Psoas muscle (tissue), 8 donors: Measurements from ENCODE around the gene SBNO2. TPM values are rescaled to one million over a fixed set of nuclear protein-coding genes. Genes with fewer than 3 reads are reported as not detected.
A peak's percentile ranks its signal among the peaks of the same experiment; 100 is the strongest.

Experiments used
- ATAC-seq, 4 donors: fragments of 200-7000 bp; cut with Tn5 transposase; one replicate each; pipeline ENCODE4 v1.9.1; 2020; ENCODE audit warnings: moderate library complexity in 3 of 4, mild to moderate bottlenecking in 2 of 4
- DNase-seq, 2 donors: peaks; one replicate each; pipeline ENCODE4 v3.0.0-alpha.2; 2020
- H3K27ac ChIP-seq: fragments of 200-600 bp; one replicate; pipeline ENCODE4 v1.8.0; 2022
- H3K27me3 ChIP-seq, 3 donors: fragments of 200-600 bp in 1 of 3; one replicate each; pipeline versions ENCODE4 v1.6.1 to v1.8.0; 2013 to 2022; ENCODE audit warnings: low read length in 2 of 3, mild to moderate bottlenecking in 2 of 3, moderate library complexity in 1 of 3; ENCODE audit not compliant: insufficient read depth in 3 of 3
- H3K36me3 ChIP-seq, 2 donors: fragments of 200-600 bp in 1 of 2; one replicate each; pipeline versions ENCODE4 v1.6.1 to v1.8.0; 2013 to 2022; ENCODE audit warnings: low read depth in 1 of 2, mild to moderate bottlenecking in 1 of 2, moderate library complexity in 1 of 2; ENCODE audit not compliant: insufficient read depth in 1 of 2
- H3K4me1 ChIP-seq: fragments of 200-600 bp; one replicate; pipeline ENCODE4 v1.8.0; 2022
- H3K4me3 ChIP-seq: fragments of 200-600 bp; one replicate; pipeline ENCODE4 v1.8.0; 2022; ENCODE audit warnings: mild to moderate bottlenecking
- H3K9me3 ChIP-seq: fragments of 200-600 bp; one replicate; pipeline ENCODE4 v1.8.0; 2022
- CTCF ChIP-seq: fragments of 200-600 bp; IDR thresholded peaks from one replicate; pipeline ENCODE4 v1.8.0; 2022; ENCODE audit warnings: antibody characterized with exemption
- WGBS, 3 donors: extraction: QIAGEN DNeasy Blood & Tissue Kit; methylation state at CpG; one replicate each; pipeline versions ENCODE4 v1.1.6 to v1.1.7; 2013; 5-methylcytosine and 5-hydroxymethylcytosine counted together
- intact Hi-C, 2 donors: fragments of 100-400 bp; cut with DNase I; formaldehyde crosslinking; loops; one replicate each; pipeline versions ENCODE4 v1.11.0 to v1.14.2; 2022
- polyA plus RNA-seq, 3 donors: library from polyadenylated mRNA; stranded (reverse); fragments of 200-250 nt; gene quantifications; one replicate each; pipeline ENCODE4 v1.2.3, GENCODE V29; 2013
- total RNA-seq, 4 donors: library from RNA; stranded (reverse); fragmentation: NEBNext Ultra II Directional in 2 of 4; extraction: Animal tissue kit (Norgen Biotek cat#: 25700) in 2 of 4; gene quantifications; one replicate each; pipeline versions ENCODE4 v1.2.1 to v1.2.4, GENCODE V29; 2021 to 2023
- donor health status: healthy with polysubstance abuse.
- donor health status: DM: no; HTN: no; CAD: no; lungs with moderate emphysema.
- donor health status: Bipolar disorder and iron deficiency.
- donor health status: healthy.
- donor health status: DM: yes; HTN: yes; CAD: no.
- donor health status: DM: no; HTN: no; CAD: no.
- donor health status: DM: no; HTN: no; CAD: no.
- donor health status: DM: yes; HTN: yes; CAD: no.

The SBNO2 gene
- total and polyA plus RNA-seq, 7 donors: 18.5 to 138 (median 47.2) TPM

- H3K27ac ChIP-seq: no peak overlapping the region
- intact Hi-C loops: loop anchor here in 1 of 2 donors (5.0 kb wide), 1 partner anchor 55 kb away; no protein-coding TSS in a partner anchor
- TF ChIP-seq CTCF: no peak
- DNase-seq (no peak), ATAC-seq (no peak)
- H3K9me3 ChIP-seq: no peaks in the 10 kb centered on the region
- peaks cover 8% of the 10 kb centered on the region for H3K4me1 ChIP-seq
- H3K4me3 ChIP-seq: no peak overlapping the region
- H3K27me3 ChIP-seq: peaks cover 0 to 12% (median 2%) of the 10 kb centered on the region in 3 donors
- 94 to 96% (median 94%) methylated on average over 10 of the region's 10 CpGs for WGBS, 3 donors
- no peaks in the 10 kb centered on the region for H3K36me3 ChIP-seq
Measured at GRCh38 chr19:1182068-1182467, 8.0 kb upstream of the SBNO2 start.

- Histone ChIP-seq H3K4me3 (no peak overlapping the region), H3K4me1 (peaks cover 8% of the 10 kb centered on the region), H3K27ac (no peak overlapping the region), H3K9me3 (no peaks in the 10 kb centered on the region), H3K27me3 (peaks cover 0 to 12% (median 4%) of the 10 kb centered on the region in 3 donors), H3K36me3 (no peaks in the 10 kb centered on the region)
- ATAC-seq (no peak), DNase-seq (peak in 1 of 2 donors; percentile 43)
- intact Hi-C loops: loop anchor here in 1 of 2 donors (5.0 kb wide), 1 partner anchor 54 kb away; no protein-coding TSS in a partner anchor
- TF ChIP-seq CTCF: no peak
- WGBS, 3 donors: 82 to 86% (median 85%) methylated on average over 11 of the region's 11 CpGs
Measured at GRCh38 chr19:1181606-1182005, 7.5 kb upstream of the SBNO2 start.

- H3K27me3 ChIP-seq: peaks cover 0 to 12% (median 4%) of the 10 kb centered on the region in 3 donors
- intact Hi-C loops: no loop called here
- peaks cover 8% of the 10 kb centered on the region for H3K4me1 ChIP-seq
- no peaks in the 10 kb centered on the region for H3K36me3 ChIP-seq
- no peak overlapping the region for H3K4me3 ChIP-seq
- ATAC-seq: no peak
- DNase-seq: peak in 1 of 2 donors; percentile 58
- H3K27ac ChIP-seq: no peak overlapping the region
- TF ChIP-seq CTCF: no peak
- no peaks in the 10 kb centered on the region for H3K9me3 ChIP-seq
- WGBS, 3 donors: 38 to 56% (median 41%) methylated on average over 25 of the region's 25 CpGs
Measured at GRCh38 chr19:1177322-1178114, 3.5 kb upstream of the SBNO2 start.

DNA sequence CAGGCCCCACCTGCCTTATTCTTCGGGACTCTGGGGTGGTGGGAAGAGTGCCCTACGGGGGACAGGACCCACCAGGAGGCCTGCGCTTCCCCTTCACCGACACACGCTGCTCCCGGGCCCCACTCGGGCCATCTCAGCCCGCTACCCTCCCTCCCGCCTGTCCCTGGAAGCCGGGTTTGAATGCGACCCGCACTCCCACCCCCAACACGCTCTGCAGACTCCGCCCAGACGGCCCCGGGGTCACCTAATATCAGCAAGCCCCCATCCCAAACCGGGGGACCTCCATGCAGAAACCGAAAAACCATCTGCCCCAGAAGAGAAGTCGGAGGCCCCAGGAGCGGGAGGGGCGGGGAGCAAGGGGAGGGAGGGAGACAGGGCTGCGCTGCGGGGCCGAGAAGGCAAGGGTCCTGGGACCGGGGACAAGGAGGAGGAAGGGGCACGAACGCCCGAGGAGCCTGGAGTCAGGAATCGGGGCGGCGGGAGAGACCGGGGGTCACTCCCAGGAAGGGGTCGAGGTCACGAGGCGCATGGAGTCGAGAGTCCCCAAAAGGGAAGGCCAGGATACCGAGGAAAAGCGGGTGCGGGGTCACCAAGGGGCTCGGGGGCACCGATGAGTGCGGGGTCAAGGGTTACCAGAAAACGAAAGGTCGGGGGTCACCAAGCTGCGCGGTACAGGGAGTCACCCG, 766 bp downstream of the SBNO2 start:
- H3K27ac ChIP-seq: peak overlapping the region; percentile 92
- peak; percentile 46 to 69 for DNase-seq
- 2 to 5% (median 2%) methylated on average over 46 to 47 of the region's 47 CpGs for WGBS, 3 donors
- intact Hi-C loops: loop anchor here in 1 of 2 donors (5.0 kb wide), 1 partner anchor 41 kb away; no protein-coding TSS in a partner anchor
- H3K36me3 ChIP-seq: no peaks in the 10 kb centered on the region
- H3K9me3 ChIP-seq: no peaks in the 10 kb centered on the region
- peaks cover 0 to 7% (median 2%) of the 10 kb centered on the region in 3 donors for H3K27me3 ChIP-seq
- peak; percentile 2 to 29 (median 20) for ATAC-seq
- no peak for TF ChIP-seq CTCF
- H3K4me1 ChIP-seq: peaks cover 27% of the 10 kb centered on the region
- H3K4me3 ChIP-seq: peak overlapping the region; percentile 87
